Measurements from ENCODE around the gene LASP1NB.
A peak's percentile ranks its signal among the peaks of the same experiment; 100 is the strongest.

Gene LASP1NB

DNA sequence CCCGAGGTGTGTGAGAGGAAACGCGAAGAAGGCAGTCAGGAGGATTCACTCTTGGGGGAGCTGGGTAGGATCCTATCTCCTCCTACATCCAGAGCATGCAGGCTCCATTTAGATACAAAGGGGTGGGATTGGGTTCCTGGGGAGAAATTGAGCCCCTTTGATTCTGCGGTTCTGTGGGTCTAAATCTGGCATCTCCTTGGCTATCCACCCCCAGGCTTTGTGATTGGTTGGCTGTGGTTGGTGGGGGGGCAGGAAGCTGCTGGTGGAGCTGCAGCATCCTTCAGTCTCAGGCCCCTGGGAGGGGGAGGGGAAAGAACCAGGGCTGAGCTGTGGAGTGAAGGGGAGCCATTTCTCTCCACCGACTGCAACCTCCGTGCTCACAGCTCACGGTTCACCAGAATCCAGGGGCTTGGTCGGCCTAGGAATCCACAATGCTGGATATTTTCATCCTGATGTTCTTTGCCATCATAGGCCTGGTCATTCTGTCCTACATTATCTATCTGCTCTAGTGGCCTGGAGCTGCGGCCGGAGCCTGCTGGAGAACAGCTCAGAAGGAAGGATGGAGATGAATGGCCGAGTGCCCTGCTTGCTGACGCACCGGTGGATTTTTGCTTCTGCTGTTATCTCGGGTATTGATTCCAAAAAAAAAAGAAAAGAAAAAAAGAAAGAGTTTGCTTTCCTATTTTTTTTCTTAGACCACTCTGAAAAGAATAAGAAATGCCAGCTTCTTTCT is at the start of gene LASP1NB:
Gene LASP1NB (plus strand): TSS at position 352 of the 733 bp plus-strand sequence.
- Mint-ChIP-seq H3K9me3 (no peaks in the 10 kb centered on the region), H3K4me3 (peak within 1 kb of the TSS; percentile 55), H3K27me3 (no peaks in the 10 kb centered on the region), H3K36me3 (ENCODE audit: low read depth) (no peaks in the 10 kb centered on the region), H3K4me1 (ENCODE audit: low read depth) (peaks cover 44% of the 10 kb centered on the region), H3K27ac (peak within 1 kb of the TSS; percentile 53)

DNA sequence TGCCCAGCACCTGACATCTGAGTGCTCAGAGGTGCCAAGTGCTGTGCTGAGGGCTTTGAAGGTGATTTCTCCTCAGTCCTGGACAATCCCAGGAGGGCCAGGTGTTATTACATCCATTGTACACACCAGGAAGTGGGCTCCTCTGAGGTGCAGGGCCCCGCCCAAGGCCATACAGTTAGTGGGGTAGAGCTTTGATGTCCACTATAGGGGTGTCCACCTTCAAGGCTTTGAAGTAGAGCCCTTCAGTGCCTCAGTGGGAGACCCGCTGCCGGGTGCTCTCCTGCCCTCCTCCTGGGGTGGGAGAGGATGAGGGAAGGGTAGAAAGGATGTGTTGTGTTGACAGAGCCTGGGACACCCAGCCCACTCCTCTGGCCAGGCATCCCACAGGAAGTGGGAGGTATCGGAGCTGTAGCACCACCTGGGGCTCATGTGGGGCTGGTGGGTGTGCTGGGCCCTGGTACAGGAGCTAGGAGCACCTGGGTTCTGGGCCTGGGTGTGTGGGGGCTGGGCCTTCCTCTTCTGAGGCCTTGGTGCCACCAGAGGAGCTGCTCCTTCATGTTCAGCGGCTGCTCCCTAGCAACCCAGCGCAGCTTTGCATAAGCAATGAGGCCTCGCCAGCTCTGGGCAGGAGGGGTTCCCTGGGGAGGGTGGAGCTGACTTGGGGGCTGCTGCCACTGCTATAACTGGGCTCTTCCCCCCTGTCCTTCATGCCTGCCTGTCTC is 48.1 kb upstream of the LASP1NB start:
- H3K27ac Mint-ChIP-seq: peak overlapping the region; percentile 81
- H3K4me1 Mint-ChIP-seq (ENCODE audit: low read depth): peaks cover 98% of the 10 kb centered on the region
- peaks cover 45% of the 10 kb centered on the region for H3K36me3 Mint-ChIP-seq (ENCODE audit: low read depth)
- peak overlapping the region; percentile 20 for H3K4me3 Mint-ChIP-seq
- H3K9me3 Mint-ChIP-seq: no peaks in the 10 kb centered on the region
- H3K27me3 Mint-ChIP-seq: no peaks in the 10 kb centered on the region

DNA sequence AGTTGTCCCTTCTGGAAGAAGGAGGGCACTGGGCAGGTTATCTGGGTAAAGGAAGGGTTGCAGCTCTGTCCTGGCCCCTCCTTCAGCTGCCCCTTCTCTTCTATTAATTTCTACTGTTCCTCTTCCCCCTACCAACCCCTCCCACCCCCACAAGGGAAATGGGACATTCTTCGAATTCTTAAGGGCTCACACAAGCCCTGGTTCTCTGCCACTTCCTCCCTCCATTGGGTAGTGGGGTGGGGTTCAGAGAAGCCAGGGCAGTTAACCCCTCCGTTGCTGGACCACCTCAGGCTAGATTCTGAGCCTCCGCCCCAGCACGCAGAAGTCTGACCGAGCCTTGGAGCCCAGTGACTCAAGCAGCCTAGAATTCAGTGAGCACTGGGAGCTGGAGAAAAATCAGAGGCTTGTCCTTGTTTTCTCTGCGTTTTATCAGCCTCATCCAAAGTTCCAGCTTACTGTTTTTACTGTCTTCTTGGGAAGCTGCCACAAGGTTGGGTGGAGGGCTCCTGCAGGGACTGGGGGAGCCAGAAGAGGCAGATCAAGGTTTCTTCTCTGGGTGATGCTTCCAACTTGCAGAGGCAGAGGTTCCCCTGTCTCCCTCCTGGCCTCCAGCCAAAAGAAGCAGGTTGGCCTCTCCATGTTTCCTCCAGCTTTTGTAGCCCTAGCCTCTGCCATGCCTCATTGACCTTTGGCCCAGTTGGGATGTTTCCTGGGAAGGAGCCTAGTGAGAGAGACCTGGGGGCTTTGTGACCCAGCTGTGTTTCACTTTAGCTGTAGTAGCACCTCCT is 45.3 kb upstream of the LASP1NB start:
- H3K36me3 Mint-ChIP-seq (ENCODE audit: low read depth): peaks cover 53% of the 10 kb centered on the region
- peak overlapping the region; percentile 10 for H3K4me3 Mint-ChIP-seq
- peaks cover 94% of the 10 kb centered on the region for H3K4me1 Mint-ChIP-seq (ENCODE audit: low read depth)
- H3K27me3 Mint-ChIP-seq: no peaks in the 10 kb centered on the region
- peak overlapping the region; percentile 79 for H3K27ac Mint-ChIP-seq
- H3K9me3 Mint-ChIP-seq: no peaks in the 10 kb centered on the region

DNA sequence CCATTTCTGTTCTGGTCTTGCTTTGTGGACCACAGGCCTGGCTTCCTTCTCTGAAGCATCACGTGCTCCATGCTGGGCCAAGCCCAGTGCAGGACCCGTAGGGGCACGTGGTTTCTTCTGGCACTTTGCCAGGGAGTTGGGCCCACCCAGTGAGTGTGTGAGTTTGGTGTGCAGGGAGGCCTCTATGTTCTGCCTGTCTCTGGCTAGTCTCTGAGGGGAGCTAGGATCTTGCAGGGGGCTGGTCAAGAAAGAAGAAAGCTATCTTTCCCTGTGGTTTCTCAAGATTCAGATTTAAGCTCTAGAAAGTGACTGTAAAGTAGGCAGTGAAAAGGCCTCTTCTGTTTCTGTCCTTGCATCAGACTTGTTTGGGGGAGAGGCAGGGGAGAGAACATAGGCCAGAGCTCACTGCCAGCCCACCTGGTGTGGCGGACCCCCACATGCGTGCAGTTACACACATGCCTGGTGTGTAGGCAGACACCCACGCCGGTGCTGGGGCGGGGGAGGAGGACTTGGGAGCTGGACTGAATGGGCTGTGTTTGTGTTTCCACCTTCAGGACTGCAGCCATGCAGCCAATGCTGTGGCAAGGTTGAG is 43.7 kb upstream of the LASP1NB start:
- peaks cover 58% of the 10 kb centered on the region for H3K36me3 Mint-ChIP-seq (ENCODE audit: low read depth)
- peak overlapping the region; percentile 67 for H3K4me3 Mint-ChIP-seq

DNA sequence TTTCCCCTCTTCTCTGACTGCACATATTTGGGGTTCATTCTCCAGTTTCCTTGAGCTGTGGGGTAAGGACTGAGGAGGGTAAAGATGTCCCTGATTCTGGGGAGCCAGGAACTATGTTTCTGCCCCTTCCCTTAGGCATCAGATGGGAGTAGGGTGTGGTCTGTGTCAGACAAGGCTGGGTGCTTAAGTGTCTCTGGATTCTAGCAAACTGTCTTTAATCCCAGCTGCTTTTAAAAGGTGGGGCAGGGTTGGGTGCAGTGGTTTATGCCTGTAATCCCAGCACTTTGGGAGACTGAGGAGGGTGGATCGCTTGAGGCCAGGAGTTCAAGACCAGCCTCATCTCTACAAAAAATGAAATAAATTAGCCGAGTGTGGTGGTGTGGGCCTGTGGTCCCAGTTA is 42.5 kb upstream of the LASP1NB start:
- Mint-ChIP-seq H3K36me3 (ENCODE audit: low read depth) (peaks cover 54% of the 10 kb centered on the region), H3K27me3 (no peaks in the 10 kb centered on the region), H3K4me3 (peak overlapping the region; percentile 6), H3K4me1 (ENCODE audit: low read depth) (peaks cover 93% of the 10 kb centered on the region), H3K27ac (peak overlapping the region; percentile 96), H3K9me3 (no peaks in the 10 kb centered on the region)

More for the DNA sequence above, 43.7 kb upstream of the LASP1NB start:
- H3K27me3 Mint-ChIP-seq: no peaks in the 10 kb centered on the region
- H3K4me1 Mint-ChIP-seq (ENCODE audit: low read depth): peaks cover 94% of the 10 kb centered on the region
- no peaks in the 10 kb centered on the region for H3K9me3 Mint-ChIP-seq
- peak overlapping the region; percentile 96 for H3K27ac Mint-ChIP-seq

DNA sequence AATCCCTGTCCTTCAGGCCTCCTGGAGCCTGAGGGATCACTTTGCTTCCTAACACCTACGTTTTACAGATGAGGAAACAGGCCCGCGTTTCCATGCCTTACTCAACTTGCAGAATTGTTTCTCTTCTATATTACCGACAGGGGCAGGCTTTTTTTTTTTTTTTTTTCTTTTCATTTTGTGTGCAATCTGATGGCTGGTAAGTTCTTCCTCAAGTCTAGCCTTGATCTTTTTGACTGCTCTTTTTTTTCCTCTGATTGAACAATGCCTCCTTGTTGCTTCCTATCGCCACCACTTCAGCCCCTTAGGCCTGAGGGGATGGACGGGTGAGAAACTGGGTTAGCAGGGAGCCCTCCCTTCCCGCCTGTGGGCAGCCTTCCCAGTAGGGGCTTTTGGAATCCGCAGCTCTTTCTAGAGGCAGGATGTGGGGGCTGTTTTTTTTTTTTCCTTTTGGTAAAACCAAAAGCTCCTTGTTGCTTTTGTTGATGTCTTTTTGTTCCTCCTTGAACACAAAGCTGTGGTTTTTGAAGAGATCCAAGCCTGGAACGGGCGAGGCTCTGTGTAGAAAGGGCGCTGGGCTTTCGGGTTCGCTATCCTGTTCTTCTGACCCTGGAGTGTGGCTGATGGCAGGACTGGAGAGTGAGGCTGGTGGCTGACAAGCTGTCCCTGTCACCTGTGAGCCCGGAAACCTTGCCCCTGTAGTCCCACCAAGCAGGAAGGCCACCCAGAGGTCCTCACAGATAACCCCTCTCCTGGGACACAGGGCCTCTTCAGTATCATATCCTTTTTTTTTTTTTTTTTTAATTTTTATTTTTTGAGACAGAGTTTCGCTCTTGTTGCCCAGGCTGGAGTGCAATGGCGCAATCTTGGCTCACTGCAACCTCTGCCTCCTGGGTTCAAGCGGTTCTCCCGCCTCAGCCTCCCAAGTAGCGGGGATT is 41.6 kb upstream of the LASP1NB start:
- Mint-ChIP-seq H3K36me3 (ENCODE audit: low read depth) (peaks cover 45% of the 10 kb centered on the region), H3K27ac (peak overlapping the region; percentile 96), H3K4me1 (ENCODE audit: low read depth) (peaks cover 89% of the 10 kb centered on the region), H3K4me3 (peak overlapping the region; percentile 68), H3K9me3 (no peaks in the 10 kb centered on the region), H3K27me3 (no peaks in the 10 kb centered on the region)

DNA sequence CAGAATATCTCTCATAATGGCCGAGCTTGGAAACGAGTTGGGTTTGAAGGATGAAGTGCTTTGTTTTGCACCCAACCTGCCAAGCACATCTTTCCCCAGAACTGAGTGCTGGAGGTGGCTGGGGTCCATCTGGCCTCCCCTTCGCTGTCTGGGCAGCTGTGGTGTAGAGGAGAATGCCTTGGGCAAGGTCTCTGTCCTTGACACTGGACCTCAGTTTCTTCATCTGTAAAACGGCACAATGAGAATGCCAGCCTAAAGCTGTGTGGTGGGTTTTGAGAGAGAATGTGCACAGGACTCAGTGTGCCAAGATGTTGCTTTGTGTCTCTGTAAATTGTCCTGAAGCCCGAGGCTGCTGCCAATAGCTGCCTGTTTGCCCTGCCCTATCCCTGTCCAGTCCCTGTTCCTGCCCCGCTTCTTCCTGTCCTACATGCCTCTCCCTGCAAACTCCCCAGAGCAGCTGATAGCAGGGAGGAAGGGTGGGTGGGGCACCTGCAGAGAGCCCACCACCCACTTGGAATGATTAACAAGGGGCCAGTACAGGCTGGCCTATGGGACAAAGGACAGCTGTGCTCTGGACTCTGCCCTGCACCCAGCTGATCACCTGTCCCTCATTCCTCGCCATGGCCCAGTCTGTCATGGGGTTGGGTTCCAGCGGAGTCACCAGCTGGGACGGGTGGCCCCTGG is 40.2 kb upstream of the LASP1NB start:
- Mint-ChIP-seq H3K4me1 (ENCODE audit: low read depth) (peaks cover 89% of the 10 kb centered on the region), H3K36me3 (ENCODE audit: low read depth) (peaks cover 46% of the 10 kb centered on the region), H3K4me3 (peak overlapping the region; percentile 61)

DNA sequence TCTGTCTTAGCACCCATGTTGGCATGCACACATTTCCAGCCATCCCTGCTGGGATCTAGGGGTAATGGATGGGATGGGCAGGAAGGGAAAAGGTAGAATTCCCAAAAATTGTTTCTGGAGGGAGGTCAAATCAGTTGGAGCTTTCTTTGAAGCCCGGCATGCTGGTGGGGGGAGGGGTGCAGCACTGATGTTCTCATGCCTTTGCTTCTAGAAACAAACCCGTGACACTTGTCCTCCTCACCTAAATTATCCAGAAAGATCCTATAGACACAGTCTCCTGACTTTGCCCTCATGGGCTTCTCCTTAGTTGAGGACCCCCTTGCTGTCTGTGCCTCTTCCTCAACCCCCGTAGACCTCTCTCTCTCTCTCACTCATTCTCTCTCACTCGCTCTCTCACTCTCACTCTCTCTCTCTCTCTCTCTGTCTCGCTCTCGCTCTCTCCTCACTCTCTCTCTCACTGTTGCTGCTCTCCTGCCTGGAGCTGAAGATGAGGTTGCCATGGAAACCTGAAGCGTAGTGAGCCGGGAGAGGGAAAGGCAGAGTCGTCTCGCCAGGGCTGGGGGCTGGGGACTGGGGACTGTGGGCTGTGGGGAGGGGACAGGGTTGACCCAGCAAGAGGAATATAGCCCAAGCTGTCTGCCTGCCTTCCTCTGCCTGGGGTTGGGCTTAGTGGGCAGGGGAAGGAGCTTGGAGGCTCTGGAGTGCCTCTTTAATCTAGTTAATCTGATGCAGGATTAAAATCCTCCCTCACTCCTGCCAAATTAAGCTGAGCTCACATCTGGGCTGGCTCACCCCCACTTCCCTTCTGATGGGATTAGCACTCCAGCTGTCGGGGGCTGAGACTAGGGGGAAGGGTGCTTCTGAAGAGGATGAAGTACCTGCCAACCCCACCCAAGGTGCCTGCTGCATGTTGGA is 39.4 kb upstream of the LASP1NB start:
- peak overlapping the region; percentile 61 for H3K4me3 Mint-ChIP-seq
- peak overlapping the region; percentile 75 for H3K27ac Mint-ChIP-seq
- H3K36me3 Mint-ChIP-seq (ENCODE audit: low read depth): peaks cover 39% of the 10 kb centered on the region
- H3K4me1 Mint-ChIP-seq (ENCODE audit: low read depth): peaks cover 89% of the 10 kb centered on the region
- H3K9me3 Mint-ChIP-seq: no peaks in the 10 kb centered on the region
- no peaks in the 10 kb centered on the region for H3K27me3 Mint-ChIP-seq

More for the DNA sequence above, 40.2 kb upstream of the LASP1NB start:
- H3K27me3 Mint-ChIP-seq: no peaks in the 10 kb centered on the region
- H3K27ac Mint-ChIP-seq: peak overlapping the region; percentile 75
- H3K9me3 Mint-ChIP-seq: no peaks in the 10 kb centered on the region

DNA sequence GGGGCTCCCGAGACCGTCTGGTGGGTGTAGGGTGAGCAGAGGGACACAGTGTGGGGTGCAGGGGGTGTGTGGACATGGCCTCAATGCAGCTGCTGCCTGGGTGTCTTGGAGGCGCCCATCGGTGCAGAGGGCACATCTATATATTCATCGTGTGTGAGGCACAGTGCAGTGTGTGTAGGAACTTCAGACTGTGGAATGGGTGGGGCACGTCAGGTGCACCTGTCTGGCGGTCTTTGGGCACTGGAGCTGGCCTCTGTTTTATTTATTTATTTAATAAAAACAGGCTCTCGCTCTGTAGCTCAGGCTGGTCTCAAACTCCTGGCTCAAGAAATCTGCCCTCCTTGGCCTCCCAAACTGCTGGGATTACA is 38.8 kb upstream of the LASP1NB start:
- Mint-ChIP-seq H3K36me3 (ENCODE audit: low read depth) (peaks cover 37% of the 10 kb centered on the region), H3K27me3 (no peaks in the 10 kb centered on the region), H3K9me3 (no peaks in the 10 kb centered on the region), H3K4me1 (ENCODE audit: low read depth) (peaks cover 89% of the 10 kb centered on the region), H3K27ac (peak overlapping the region; percentile 16), H3K4me3 (peak overlapping the region; percentile 20)

DNA sequence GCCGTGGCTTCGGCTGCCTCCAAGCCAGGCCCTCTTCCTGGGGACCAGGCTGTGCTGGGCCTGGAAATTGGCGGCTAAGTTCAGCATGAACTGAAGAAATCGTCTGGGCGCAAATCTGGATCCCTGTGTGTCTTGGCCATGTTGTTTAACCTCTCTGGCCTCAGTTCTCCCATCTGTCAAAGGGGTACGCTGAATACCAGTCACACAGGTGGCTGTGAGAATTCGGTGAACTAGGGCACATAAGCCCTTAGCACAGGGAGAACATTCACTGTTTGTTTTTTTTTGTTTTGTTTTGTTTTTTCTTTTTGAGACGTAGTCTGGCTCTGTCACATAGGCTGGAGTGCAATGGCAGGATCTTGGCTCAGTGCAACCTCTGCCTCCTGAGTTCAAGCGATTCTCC is 36.6 kb upstream of the LASP1NB start:
- Mint-ChIP-seq H3K27me3 (no peaks in the 10 kb centered on the region), H3K36me3 (ENCODE audit: low read depth) (peaks cover 32% of the 10 kb centered on the region), H3K9me3 (no peaks in the 10 kb centered on the region), H3K27ac (peak overlapping the region; percentile 41), H3K4me3 (no peak overlapping the region), H3K4me1 (ENCODE audit: low read depth) (peaks cover 89% of the 10 kb centered on the region)

DNA sequence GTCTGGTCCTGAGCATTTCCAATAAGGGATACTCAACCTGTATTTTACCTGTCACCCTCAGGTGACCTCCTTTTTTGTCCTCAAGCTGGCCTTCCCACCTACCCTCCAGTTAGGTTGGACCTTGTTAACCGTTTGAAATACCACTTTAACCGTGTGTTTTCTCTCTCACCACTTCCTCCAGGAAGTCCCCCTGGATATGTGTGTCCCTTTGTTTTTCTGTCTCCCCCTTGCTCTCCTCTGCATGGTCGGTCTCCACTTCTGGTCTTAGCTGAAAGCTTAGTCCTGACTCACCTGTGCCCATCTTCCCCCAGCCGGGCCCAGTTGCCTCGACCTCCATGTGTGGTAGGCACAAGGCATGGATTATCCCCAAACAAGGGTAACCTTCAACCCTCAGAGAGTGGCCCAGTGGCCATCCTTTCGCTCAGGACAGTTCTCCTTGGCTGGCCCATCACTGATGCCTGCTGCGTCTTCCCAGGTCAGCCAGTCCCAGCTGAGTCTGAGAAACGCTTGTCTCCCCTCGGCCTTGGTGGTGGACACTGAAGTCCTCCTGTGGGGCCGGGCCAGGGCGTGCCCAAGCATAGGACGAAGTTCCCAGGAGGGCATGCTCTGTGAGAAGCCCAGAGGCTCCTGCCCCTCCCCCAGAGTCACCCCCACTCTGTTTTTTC is 35.5 kb upstream of the LASP1NB start:
- Mint-ChIP-seq H3K4me1 (ENCODE audit: low read depth) (peaks cover 90% of the 10 kb centered on the region), H3K36me3 (ENCODE audit: low read depth) (peaks cover 34% of the 10 kb centered on the region), H3K27ac (peak overlapping the region; percentile 88), H3K4me3 (peak overlapping the region; percentile 40), H3K27me3 (no peaks in the 10 kb centered on the region), H3K9me3 (no peaks in the 10 kb centered on the region)

DNA sequence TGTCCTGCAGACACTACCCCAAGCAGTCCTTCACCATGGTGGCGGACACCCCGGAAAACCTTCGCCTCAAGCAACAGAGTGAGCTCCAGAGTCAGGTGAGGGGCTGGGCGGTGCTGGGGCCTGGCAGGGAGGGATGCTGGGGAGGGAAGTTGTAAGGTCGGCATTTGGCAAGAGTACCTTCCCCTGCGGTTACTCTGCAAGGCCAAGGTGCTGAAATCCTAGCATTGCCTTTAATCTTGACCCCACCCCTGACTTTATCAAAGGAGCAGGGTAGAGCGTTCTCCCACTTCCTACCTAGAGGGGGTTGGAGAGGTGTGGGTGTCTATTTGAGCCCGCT is 35.0 kb upstream of the LASP1NB start:
- peaks cover 34% of the 10 kb centered on the region for H3K36me3 Mint-ChIP-seq (ENCODE audit: low read depth)
- no peaks in the 10 kb centered on the region for H3K9me3 Mint-ChIP-seq
- H3K4me3 Mint-ChIP-seq: no peak overlapping the region
- peak overlapping the region; percentile 88 for H3K27ac Mint-ChIP-seq
- H3K27me3 Mint-ChIP-seq: no peaks in the 10 kb centered on the region
- H3K4me1 Mint-ChIP-seq (ENCODE audit: low read depth): peaks cover 87% of the 10 kb centered on the region
